Activated T-cell treated with anti-CD3 and anti-CD28 coated beads, Interleukin-2, amount 50 U/mL, for 72 hours (primary cell): ENCODE results near the gene HSPA4L. TPM values are rescaled to one million over a fixed set of nuclear protein-coding genes. Genes with fewer than 3 reads are reported as not detected.

Source experiments
- ATAC-seq, 2 donors: fragments of 150-1000 bp; cut with Tn5 transposase; replicated peaks in 1 of 2; 2 replicates each; pipeline ENCODE4 v1.10.0; 2021; ENCODE audit warnings: moderate library complexity in 2 of 2, mild to moderate bottlenecking in 1 of 2
- DNase-seq, 2 donors: peaks; one replicate each; pipeline ENCODE4 v3.0.0; 2021 to 2022; ENCODE audit warnings: mixed read lengths in 1 of 2
- H3K27ac Mint-ChIP-seq: one replicate; pipeline ENCODE4 v1.8.0; 2022; ENCODE audit warnings: mild to moderate bottlenecking, moderate library complexity, mixed read lengths
- H3K27me3 Mint-ChIP-seq: one replicate; pipeline ENCODE4 v1.8.0; 2022; ENCODE audit warnings: low read depth, mixed read lengths
- H3K36me3 Mint-ChIP-seq, 2 donors: one replicate each; pipeline ENCODE4 v1.8.0; 2022; ENCODE audit warnings: mixed read lengths in 2 of 2, mild to moderate bottlenecking in 1 of 2; ENCODE audit not compliant: insufficient read depth in 2 of 2
- H3K4me1 Mint-ChIP-seq: one replicate; pipeline ENCODE4 v1.8.0; 2022; ENCODE audit warnings: low read depth, mixed read lengths
- H3K4me3 Mint-ChIP-seq, 2 donors: one replicate each; pipeline ENCODE4 v1.8.0; 2022; ENCODE audit warnings: mild to moderate bottlenecking in 2 of 2, mixed read lengths in 2 of 2, moderate library complexity in 2 of 2
- H3K9me3 Mint-ChIP-seq, 2 donors: one replicate each; pipeline ENCODE4 v1.8.0; 2022; ENCODE audit warnings: mixed read lengths in 2 of 2
- total RNA-seq, 2 donors: library from RNA; stranded (reverse); gene quantifications; one replicate each; pipeline ENCODE4 v1.2.3, GENCODE V29; 2022

The HSPA4L gene
- total RNA-seq, 2 donors from 2014 or later, result 2.2 to 2.5 TPM

DNA sequence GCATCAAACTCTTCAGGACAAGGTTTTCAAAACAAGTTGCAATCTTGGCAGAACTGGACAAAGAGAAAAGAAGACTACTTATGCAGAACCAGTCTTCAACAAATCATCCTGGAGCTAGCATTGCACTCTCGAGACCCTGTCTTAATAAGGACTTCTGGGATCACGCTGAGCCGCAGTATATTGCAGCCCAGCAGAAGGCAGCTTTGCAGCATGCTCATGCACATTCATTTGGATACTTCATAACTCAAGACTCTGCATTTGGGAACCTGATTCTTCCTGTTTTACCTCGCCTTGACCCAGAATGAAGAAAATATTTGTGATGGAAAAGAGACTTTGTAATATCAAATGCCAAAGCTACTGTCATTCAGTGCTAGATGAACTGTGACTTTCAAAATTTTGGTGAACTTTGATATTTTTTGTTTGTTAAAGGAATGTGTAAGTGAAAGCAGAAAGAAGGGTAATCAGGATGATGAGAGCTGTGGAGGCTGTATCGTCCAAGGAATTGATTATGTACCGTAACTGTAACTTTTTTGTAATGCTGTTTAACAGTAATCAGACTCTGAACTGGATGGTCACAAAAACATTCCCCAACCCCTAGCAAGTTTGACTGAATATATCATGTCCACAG, 27.2 kb downstream of the HSPA4L start:
- ATAC-seq, result no peak

DNA sequence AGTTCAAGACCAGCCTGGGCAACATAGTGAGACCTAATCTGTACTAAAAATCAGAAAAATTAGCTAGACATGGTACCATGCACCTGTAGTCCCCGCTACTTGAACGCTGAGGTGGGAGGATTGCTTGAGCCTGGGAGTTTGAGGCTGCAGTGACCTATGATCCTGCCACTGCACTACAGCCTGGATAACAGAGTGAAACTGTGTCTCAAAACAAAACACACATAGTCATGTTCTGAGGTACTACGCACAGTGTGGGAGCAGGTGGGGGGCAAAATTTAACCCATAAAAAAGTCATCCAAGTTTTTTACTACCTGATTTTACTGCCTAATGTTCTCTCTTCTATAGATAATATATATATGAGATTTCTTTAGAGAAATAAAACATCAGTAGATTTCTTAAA, 28.4 kb downstream of the HSPA4L start:
- Mint-ChIP-seq H3K4me1 (no peaks in the 10 kb centered on the region), H3K27ac (no peak overlapping the region), H3K9me3 (no peaks in the 10 kb centered on the region)

More for the DNA sequence above, 27.2 kb downstream of the HSPA4L start:
- no peak overlapping the region for H3K27ac Mint-ChIP-seq
- peaks cover 6% of the 10 kb centered on the region for H3K27me3 Mint-ChIP-seq
- H3K36me3 Mint-ChIP-seq, result no peaks in the 10 kb centered on the region
- no peak overlapping the region for H3K4me3 Mint-ChIP-seq
- no peaks in the 10 kb centered on the region for H3K9me3 Mint-ChIP-seq
- DNase-seq, result no peak
- no peaks in the 10 kb centered on the region for H3K4me1 Mint-ChIP-seq

GRCh38 chr4:127822430-127822829, 40.3 kb downstream of the HSPA4L start:
- ATAC-seq (no peak), DNase-seq (no peak)
- no peaks in the 10 kb centered on the region for H3K4me1 Mint-ChIP-seq
- H3K36me3 Mint-ChIP-seq, result no peaks in the 10 kb centered on the region
- no peak overlapping the region for H3K27ac Mint-ChIP-seq
- no peaks in the 10 kb centered on the region for H3K9me3 Mint-ChIP-seq
- peaks cover 19% of the 10 kb centered on the region for H3K27me3 Mint-ChIP-seq
- H3K4me3 Mint-ChIP-seq, result no peak overlapping the region

More for the DNA sequence above, 28.4 kb downstream of the HSPA4L start:
- Mint-ChIP-seq H3K27me3 (peaks cover 6% of the 10 kb centered on the region), H3K4me3 (no peak overlapping the region), H3K36me3 (no peaks in the 10 kb centered on the region)
- DNase-seq, result no peak
- ATAC-seq, result no peak

DNA sequence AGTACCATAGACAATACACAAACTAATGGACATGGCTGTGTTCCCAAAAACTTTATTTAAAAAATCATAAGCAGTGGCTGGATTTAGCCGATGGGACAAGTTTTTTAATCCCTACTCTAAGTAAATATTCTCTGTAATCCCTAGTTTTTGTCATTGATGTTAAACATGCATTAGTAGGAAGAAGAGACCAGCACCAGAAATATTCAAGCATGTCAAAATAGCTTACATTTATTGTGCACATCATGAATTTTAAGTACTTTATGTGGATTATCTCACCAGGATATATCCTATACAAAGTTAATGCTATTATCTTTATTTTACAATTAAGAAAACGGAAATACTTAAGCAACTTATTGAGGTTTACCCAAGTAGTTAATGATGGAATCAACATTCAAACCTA, 46.0 kb downstream of the HSPA4L start:
- no peaks in the 10 kb centered on the region for H3K36me3 Mint-ChIP-seq
- ATAC-seq, result no peak
- no peaks in the 10 kb centered on the region for H3K9me3 Mint-ChIP-seq
- H3K27ac Mint-ChIP-seq, result no peak overlapping the region
- no peaks in the 10 kb centered on the region for H3K4me1 Mint-ChIP-seq
- no peak for DNase-seq
- H3K4me3 Mint-ChIP-seq, result no peak overlapping the region
- H3K27me3 Mint-ChIP-seq, result peaks cover 7% of the 10 kb centered on the region

DNA sequence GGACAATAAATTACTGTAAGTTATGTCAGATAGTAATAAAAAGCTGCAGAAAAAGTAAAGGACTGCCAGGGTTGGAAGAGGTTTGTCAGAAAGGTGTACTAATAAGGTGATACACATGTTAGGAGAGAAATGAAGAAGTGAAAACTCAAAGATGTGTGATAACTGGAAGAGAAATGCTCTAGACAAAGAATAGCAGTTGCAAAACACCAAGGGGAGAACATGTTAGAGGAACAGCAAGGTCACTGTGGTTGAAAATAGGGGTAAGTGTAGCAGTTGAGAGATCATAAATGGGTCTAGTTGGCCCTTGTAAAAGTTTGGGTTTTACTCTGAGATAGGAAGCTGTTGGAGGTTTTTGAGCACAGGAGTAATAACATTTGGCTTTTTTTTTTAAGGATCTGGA, 46.9 kb downstream of the HSPA4L start:
- Mint-ChIP-seq H3K27ac (no peak overlapping the region), H3K4me1 (no peaks in the 10 kb centered on the region), H3K36me3 (no peaks in the 10 kb centered on the region), H3K27me3 (peaks cover 7% of the 10 kb centered on the region), H3K4me3 (no peak overlapping the region), H3K9me3 (no peaks in the 10 kb centered on the region)
- no peak for ATAC-seq
- no peak for DNase-seq

DNA sequence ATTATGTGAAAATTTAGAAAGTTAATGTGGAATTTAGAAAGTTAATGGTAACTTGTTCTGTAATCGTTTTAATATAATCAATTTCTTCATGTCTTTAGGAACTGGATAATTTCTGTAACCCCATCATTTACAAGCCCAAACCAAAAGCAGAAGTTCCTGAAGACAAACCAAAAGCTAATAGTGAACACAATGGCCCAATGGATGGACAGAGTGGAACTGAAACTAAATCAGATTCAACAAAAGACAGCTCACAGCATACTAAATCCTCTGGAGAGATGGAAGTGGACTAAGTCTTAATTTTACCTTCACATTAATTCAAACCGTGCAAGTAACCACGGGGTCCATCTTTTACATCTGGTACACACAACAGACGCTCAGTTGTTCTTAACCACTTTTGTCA, 50.5 kb downstream of the HSPA4L start:
- peaks cover 7% of the 10 kb centered on the region for H3K27me3 Mint-ChIP-seq
- no peaks in the 10 kb centered on the region for H3K4me1 Mint-ChIP-seq
- H3K27ac Mint-ChIP-seq, result no peak overlapping the region
- no peaks in the 10 kb centered on the region for H3K36me3 Mint-ChIP-seq
- DNase-seq, result no peak
- H3K9me3 Mint-ChIP-seq, result no peaks in the 10 kb centered on the region
- no peak for ATAC-seq
- no peak overlapping the region for H3K4me3 Mint-ChIP-seq

- Mint-ChIP-seq H3K27me3 (no peaks in the 10 kb centered on the region), H3K4me1 (no peaks in the 10 kb centered on the region)
Observed at GRCh38 chr4:127843704-127844600, 61.8 kb downstream of the HSPA4L start.

GRCh38 chr4:127844601-127845116, 62.5 kb downstream of the HSPA4L start:
- Mint-ChIP-seq H3K4me3 (no peak overlapping the region), H3K9me3 (peaks cover 12 to 15% of the 10 kb centered on the region in 2 donors), H3K36me3 (peaks cover 21 to 25% of the 10 kb centered on the region in 2 donors), H3K27me3 (no peaks in the 10 kb centered on the region), H3K27ac (no peak overlapping the region), H3K4me1 (no peaks in the 10 kb centered on the region)
- DNase-seq (no peak), ATAC-seq (no peak)

More at GRCh38 chr4:127843704-127844600, 61.8 kb downstream of the HSPA4L start:
- Mint-ChIP-seq H3K9me3 (peaks cover 9 to 12% of the 10 kb centered on the region in 2 donors), H3K4me3 (no peak overlapping the region), H3K27ac (no peak overlapping the region), H3K36me3 (peaks cover 17 to 22% of the 10 kb centered on the region in 2 donors)
- ATAC-seq (no peak), DNase-seq (no peak)

GRCh38 chr4:127846061-127846460, 63.9 kb downstream of the HSPA4L start:
- no peak for ATAC-seq
- no peak for DNase-seq
- H3K27ac Mint-ChIP-seq, result no peak overlapping the region
- peaks cover 20 to 22% of the 10 kb centered on the region in 2 donors for H3K9me3 Mint-ChIP-seq
- no peaks in the 10 kb centered on the region for H3K27me3 Mint-ChIP-seq
- H3K36me3 Mint-ChIP-seq, result peaks cover 28 to 35% of the 10 kb centered on the region in 2 donors
- H3K4me1 Mint-ChIP-seq, result no peaks in the 10 kb centered on the region
- H3K4me3 Mint-ChIP-seq, result no peak overlapping the region

DNA sequence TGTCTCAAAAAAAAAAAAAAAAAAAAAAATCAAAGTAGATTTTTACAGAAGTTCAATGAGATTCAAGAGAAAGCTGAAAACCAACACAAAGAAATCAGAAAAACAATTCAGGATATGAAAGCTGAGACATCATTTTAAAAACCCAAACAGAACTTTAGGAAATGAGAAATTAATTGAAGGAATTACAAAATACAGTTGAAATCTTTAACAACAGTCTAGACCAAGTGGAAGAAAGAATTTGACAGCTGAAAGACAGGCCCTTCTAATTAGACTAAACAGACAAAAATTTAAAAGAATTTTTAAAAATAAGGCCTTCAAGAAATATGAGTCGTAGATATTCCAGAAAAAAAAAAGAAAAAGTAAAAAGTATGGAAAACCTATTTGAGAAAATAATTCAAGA, 64.6 kb downstream of the HSPA4L start:
- DNase-seq, result no peak
- H3K36me3 Mint-ChIP-seq, result peaks cover 28 to 35% of the 10 kb centered on the region in 2 donors

DNA sequence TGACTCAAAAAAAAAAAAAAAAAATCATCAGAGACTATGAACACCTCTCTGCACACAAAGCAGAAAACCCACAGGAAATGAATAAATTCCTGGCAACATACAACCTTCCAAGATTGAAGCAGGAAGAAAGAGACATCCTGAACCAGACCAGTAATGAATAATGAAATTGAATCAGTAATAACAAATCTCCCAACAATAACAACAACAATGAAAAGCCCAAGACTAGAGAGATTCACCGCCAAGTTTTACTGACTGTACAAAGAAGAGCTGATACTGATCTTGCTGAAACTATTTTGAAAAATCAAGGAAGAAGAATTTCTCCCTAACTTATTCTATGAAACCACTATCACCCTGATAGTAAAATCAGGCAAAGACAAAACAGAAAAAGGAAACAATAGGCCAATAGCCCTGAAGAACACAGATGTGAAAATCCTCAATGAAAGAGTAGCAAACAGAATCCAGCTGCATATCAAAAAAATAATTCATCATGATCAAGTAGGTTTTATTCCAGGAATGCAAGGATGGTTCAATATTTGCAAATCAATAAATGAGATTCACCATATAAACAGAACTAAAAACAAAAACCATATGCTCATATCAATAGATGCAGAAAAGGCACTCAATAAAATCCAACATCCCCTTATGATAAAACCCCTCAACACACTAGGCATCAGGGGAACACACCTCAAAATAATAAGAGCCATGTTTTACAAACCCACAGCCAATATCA, 67.5 kb downstream of the HSPA4L start:
- DNase-seq, result no peak
- no peak for ATAC-seq
- Mint-ChIP-seq H3K27ac (no peak overlapping the region), H3K36me3 (peaks cover 33 to 36% of the 10 kb centered on the region in 2 donors), H3K27me3 (no peaks in the 10 kb centered on the region), H3K4me3 (no peak overlapping the region), H3K9me3 (peaks cover 27 to 36% of the 10 kb centered on the region in 2 donors), H3K4me1 (no peaks in the 10 kb centered on the region)

More for the DNA sequence above, 64.6 kb downstream of the HSPA4L start:
- no peak overlapping the region for H3K4me3 Mint-ChIP-seq
- no peaks in the 10 kb centered on the region for H3K27me3 Mint-ChIP-seq
- no peak for ATAC-seq
- no peaks in the 10 kb centered on the region for H3K4me1 Mint-ChIP-seq
- H3K27ac Mint-ChIP-seq, result no peak overlapping the region
- H3K9me3 Mint-ChIP-seq, result peaks cover 20 to 28% of the 10 kb centered on the region in 2 donors

- peaks cover 27 to 30% of the 10 kb centered on the region in 2 donors for H3K36me3 Mint-ChIP-seq
Observed at GRCh38 chr4:127852661-127853060, 70.5 kb downstream of the HSPA4L start.

More at GRCh38 chr4:127852661-127853060, 70.5 kb downstream of the HSPA4L start:
- H3K27ac Mint-ChIP-seq, result no peak overlapping the region
- DNase-seq (no peak), ATAC-seq (no peak)
- no peaks in the 10 kb centered on the region for H3K4me1 Mint-ChIP-seq
- peaks cover 25 to 28% of the 10 kb centered on the region in 2 donors for H3K9me3 Mint-ChIP-seq
- H3K4me3 Mint-ChIP-seq, result no peak overlapping the region
- H3K27me3 Mint-ChIP-seq, result no peaks in the 10 kb centered on the region
